ENCODE results near the gene CELF1.

CELF1 gene

DNA sequence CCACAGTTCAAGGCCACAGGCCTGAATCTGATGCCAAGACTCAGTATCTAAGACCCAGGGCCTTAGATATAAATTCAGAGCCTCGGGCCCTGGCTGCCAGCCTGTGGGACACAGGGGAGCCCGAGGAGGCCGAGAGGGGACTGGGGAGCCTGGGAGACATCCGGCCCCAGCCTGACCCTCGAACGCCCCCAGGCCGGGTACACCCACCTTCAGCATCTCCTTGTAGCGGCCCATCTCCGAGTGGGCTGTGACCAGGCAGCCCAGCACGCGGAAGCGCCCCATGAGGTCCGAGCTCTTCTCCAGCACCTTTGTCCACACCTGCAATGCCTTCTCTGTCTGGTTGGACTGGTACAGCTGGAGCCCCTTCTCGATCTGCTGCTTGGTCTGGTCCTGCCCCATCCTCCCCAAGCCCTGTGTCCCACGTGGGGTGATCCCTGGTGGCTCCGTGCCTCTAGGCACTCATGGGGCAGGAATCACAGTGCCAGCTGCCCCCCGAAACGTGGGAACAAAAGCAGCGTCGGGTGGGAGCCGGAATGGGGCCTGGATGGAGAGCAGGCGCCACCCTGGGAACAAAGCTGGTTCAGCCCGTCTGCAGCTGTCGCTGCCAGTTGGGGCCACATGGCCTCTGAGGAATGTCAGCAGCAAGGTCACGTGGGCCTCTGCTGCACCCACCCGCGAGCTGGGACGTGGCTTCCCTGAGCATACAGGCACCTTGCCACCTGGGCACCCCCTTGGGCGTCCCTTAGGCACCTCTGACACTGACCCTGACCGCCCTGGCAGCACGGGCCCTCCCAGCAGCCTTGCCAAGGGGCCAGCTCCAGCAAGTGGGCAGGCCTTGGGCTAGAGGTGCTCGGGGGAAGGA lies 104.1 kb downstream of the CELF1 start, which contains the start of gene RAPSN:
TSS of gene RAPSN (minus strand) at position 571 of the 862 bp plus-strand sequence. CDS start at position 399, 172 bp downstream.
- peaks cover 0 to 3% (median 0%) of the 10 kb centered on the region in 11 experiments; a peak in 1 of 22 replicates for H3K9me3 ChIP-seq (replicated peaks in 1 of 11)
- TF ChIP-seq Cebpa-rat (IDR thresholded peaks at IDR 0.05), result no peak

DNA sequence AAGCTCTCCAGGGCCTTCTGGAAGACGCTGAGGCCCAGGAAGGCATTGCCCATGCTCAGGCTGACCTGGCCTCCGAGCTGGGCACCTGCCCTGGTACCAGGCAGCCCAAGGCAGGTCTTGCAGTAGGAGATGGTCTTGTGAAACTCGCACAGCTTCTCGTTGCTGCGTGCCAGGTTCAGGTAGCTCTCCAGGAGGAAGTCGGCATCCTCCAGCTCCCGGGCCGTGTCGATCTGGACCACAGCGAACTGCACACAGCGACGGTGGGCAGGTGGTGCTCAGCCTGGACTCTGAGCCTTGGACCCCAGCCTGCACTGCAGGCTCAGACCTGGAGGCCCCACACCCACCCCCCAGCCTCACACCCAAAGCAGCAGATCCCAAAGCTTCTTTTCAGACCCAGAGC lies 105.0 kb downstream of the CELF1 start:
- Histone ChIP-seq H4K20me1 (no peaks in the 10 kb centered on the region; a peak in 1 of 22 replicates), H3K4me3 (no peak overlapping the region), H3K4me1 (no peaks in the 10 kb centered on the region), H3K4me2 (no peak overlapping the region), H3K27me3 (no peaks in the 10 kb centered on the region), H3K27ac (no peak overlapping the region), H3K36me3 (no peaks in the 10 kb centered on the region), H3K9me3 (replicated peaks in 1 of 11) (no peaks in the 10 kb centered on the region), H3K9ac (no peak overlapping the region)
- no peak for TF ChIP-seq Cebpa-rat (IDR thresholded peaks at IDR 0.05)

More for the DNA sequence above, 104.1 kb downstream of the CELF1 start, which contains the start of gene RAPSN:
- Histone ChIP-seq H3K36me3 (no peaks in the 10 kb centered on the region; a peak in 1 of 22 replicates), H3K4me3 (no peak within 1 kb of the TSS), H3K9ac (no peak within 1 kb of the TSS; a peak in 1 of 22 replicates), H3K27ac (no peak within 1 kb of the TSS), H3K27me3 (no peaks in the 10 kb centered on the region), H4K20me1 (no peaks in the 10 kb centered on the region), H3K4me2 (no peak within 1 kb of the TSS), H3K4me1 (no peaks in the 10 kb centered on the region)

DNA sequence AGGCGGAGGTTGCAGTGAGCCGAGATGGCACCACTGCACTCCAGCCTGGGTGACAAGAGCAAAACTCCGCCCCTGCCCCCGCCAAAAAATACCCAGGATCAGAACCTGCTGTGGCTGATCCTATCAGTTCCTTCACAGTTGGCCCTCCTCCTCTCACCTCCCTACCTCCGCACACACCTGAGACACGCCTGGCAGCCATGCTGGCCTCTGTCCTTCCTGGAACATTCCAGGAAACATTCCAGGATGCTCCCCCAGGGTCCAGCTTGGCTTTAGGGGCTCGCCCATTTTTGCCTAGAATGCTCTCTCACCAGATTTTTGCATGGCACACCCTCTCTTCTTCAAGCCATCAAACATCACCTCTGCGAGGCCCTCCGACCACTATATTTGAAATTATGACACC lies 106.1 kb downstream of the CELF1 start:
- H3K27me3 ChIP-seq, result no peaks in the 10 kb centered on the region

DNA sequence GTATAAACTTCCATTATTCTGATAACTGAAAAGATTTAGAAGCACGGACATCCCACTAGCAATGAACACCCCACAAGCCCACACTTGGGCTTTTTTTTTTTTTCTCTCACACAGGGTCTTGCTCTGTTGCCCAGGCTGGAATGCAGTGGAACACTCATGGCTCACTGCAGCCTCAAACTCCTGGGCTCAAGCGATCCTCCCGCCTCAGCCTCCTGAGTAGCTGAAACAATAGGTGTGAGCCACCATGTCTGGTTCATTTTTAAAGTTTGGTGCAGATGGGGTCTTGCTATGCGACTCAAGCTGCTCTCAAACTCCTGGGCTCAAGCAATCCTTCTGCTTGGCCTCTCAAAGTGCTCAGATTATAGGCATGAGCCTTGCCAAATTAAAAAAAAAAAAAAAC lies 107.1 kb downstream of the CELF1 start:
- no peak overlapping the region for H3K9ac ChIP-seq
- H3K4me2 ChIP-seq, result no peak overlapping the region
- H4K20me1 ChIP-seq, result no peaks in the 10 kb centered on the region; a peak in 1 of 22 replicates
- H3K4me3 ChIP-seq, result no peak overlapping the region
- no peaks in the 10 kb centered on the region for H3K9me3 ChIP-seq (replicated peaks in 1 of 11)
- no peaks in the 10 kb centered on the region for H3K27me3 ChIP-seq
- no peaks in the 10 kb centered on the region for H3K36me3 ChIP-seq
- TF ChIP-seq Cebpa-rat (IDR thresholded peaks at IDR 0.05), result no peak
- H3K4me1 ChIP-seq, result no peaks in the 10 kb centered on the region
- H3K27ac ChIP-seq, result no peak overlapping the region

More for the DNA sequence above, 106.1 kb downstream of the CELF1 start:
- H4K20me1 ChIP-seq, result no peaks in the 10 kb centered on the region; a peak in 1 of 22 replicates
- no peak overlapping the region for H3K4me2 ChIP-seq
- no peaks in the 10 kb centered on the region for H3K4me1 ChIP-seq
- no peaks in the 10 kb centered on the region for H3K9me3 ChIP-seq (replicated peaks in 1 of 11)
- H3K9ac ChIP-seq, result no peak overlapping the region
- no peak for TF ChIP-seq Cebpa-rat (IDR thresholded peaks at IDR 0.05)
- no peak overlapping the region for H3K27ac ChIP-seq
- H3K36me3 ChIP-seq, result no peaks in the 10 kb centered on the region
- no peak overlapping the region for H3K4me3 ChIP-seq

DNA sequence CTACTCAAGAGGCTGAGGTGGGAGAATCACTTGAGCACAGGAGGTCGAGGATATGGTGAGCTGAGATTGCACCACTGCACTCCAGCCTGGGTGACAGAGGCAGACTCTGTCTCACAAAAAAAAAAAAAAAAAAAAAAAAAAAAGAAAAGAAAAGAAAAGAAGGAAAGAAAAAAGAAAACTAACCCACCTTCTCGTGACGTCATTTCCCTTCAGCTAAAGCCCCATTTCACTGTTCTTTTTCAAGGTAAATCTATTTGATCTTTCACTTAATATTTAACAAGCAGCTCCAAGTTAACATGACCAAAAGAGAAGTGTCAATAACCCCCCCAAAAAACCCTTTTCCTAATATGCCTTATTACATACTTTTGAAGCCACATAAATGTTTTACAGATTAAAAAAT lies 109.1 kb downstream of the CELF1 start:
- no peak overlapping the region for H3K27ac ChIP-seq
- no peaks in the 10 kb centered on the region for H3K36me3 ChIP-seq
- H3K27me3 ChIP-seq, result no peaks in the 10 kb centered on the region
- TF ChIP-seq Cebpa-rat (IDR thresholded peaks at IDR 0.05), result no peak
- no peak overlapping the region for H3K4me2 ChIP-seq
- no peak overlapping the region for H3K9ac ChIP-seq
- no peaks in the 10 kb centered on the region for H3K4me1 ChIP-seq
- H4K20me1 ChIP-seq, result no peaks in the 10 kb centered on the region; a peak in 1 of 22 replicates
- H3K4me3 ChIP-seq, result no peak overlapping the region
- no peaks in the 10 kb centered on the region for H3K9me3 ChIP-seq (replicated peaks in 1 of 11)

DNA sequence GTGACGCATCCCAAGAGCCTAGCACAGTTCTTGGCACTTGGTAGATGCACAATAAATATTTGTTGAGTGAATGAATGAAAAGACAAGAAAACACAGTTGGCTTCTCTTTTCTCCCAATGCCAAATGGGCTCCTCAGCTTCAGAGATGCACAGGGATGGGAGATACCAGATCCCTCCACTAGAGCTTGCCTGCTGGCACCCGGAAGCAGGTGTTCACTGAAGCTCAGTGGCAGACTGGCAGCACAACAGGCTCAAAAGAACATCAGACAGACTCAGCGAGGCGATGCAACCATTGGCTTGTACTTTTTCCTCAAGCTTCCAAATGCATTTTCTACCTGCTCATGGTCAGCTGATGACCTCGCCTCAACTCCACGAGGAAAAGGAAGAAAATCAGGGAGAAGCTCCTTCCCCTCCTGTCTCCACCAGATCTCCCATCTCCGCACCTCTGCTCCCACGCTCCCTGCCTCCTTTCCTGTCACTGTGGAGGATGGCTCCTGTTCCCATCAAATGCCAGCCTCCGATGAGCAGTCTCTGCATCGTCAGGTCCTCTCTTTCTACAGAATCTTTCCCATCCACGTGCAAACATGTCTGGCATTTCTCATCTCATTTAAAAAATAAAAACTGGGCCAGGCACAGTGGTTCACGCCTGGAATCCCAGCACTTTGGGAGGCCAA lies 109.8 kb downstream of the CELF1 start:
- Histone ChIP-seq H3K4me3 (no peak overlapping the region), H3K27me3 (no peaks in the 10 kb centered on the region), H3K4me1 (peaks cover 0 to 3% (median 1%) of the 10 kb centered on the region in 10 experiments; a peak in 14 of 20 replicates), H3K9me3 (replicated peaks in 1 of 11) (no peaks in the 10 kb centered on the region), H3K27ac (no peak overlapping the region), H3K4me2 (no peak overlapping the region), H3K9ac (no peak overlapping the region), H4K20me1 (no peaks in the 10 kb centered on the region; a peak in 1 of 22 replicates), H3K36me3 (no peaks in the 10 kb centered on the region)
- TF ChIP-seq Cebpa-rat (IDR thresholded peaks at IDR 0.05), result no peak

DNA sequence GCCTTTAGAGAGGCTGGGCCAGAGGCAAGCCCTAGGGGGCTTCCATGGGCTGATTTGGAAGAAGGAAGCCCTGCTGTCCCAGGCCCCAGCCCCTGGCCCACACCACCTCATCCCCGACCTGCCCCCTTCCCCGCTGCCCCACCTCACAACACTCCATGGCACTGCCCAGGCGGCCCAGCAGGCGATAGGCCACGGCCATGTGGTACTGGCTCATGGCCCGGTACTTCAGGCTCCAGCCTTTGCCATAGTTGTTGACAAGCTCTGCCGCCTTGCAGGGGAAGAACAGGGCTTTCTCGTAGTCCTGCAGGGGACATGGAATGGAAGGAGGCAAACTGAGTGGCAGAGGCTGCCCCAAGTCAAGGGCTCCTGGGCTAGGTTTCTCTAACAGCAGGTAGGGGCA lies 110.4 kb downstream of the CELF1 start:
- TF ChIP-seq Cebpa-rat (IDR thresholded peaks at IDR 0.05), result no peak
- H3K36me3 ChIP-seq, result no peaks in the 10 kb centered on the region

DNA sequence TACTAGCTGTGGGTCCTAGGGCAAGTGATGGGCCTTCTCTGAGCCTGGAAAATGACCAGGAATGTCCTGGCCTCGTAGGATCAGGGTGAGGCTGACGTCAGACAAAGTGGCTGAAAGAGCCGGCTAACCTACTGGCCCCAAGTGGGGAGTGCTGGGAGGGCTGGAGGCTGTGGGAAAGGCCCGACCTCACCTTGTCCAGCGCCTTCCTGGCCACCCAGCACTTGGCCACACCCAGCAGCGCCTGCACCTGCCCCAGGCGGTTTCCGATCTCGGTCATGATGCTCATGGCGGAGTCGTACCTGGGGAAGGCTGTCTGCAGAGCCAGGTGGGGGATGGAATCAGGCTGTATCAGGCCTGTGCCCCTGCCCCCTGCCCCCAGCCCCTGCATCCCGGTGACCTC lies 111.5 kb downstream of the CELF1 start:
- H3K9me3 ChIP-seq (replicated peaks in 1 of 11), result no peaks in the 10 kb centered on the region
- no peak overlapping the region for H3K27ac ChIP-seq
- no peak for TF ChIP-seq Cebpa-rat (IDR thresholded peaks at IDR 0.05)
- no peak overlapping the region for H3K4me2 ChIP-seq
- no peaks in the 10 kb centered on the region for H3K27me3 ChIP-seq
- no peak overlapping the region for H3K4me3 ChIP-seq
- no peaks in the 10 kb centered on the region; a peak in 1 of 22 replicates for H4K20me1 ChIP-seq
- no peak overlapping the region for H3K9ac ChIP-seq
- H3K4me1 ChIP-seq, result peaks cover 5 to 13% (median 11%) of the 10 kb centered on the region in 10 experiments; a peak in 16 of 20 replicates
- no peaks in the 10 kb centered on the region for H3K36me3 ChIP-seq

More for the DNA sequence above, 110.4 kb downstream of the CELF1 start:
- no peaks in the 10 kb centered on the region for H3K27me3 ChIP-seq
- H3K4me3 ChIP-seq, result no peak overlapping the region
- peaks cover 5 to 9% (median 8%) of the 10 kb centered on the region in 10 experiments; a peak in 16 of 20 replicates for H3K4me1 ChIP-seq
- H3K9ac ChIP-seq, result no peak overlapping the region
- H3K27ac ChIP-seq, result no peak overlapping the region
- H4K20me1 ChIP-seq, result no peaks in the 10 kb centered on the region; a peak in 1 of 22 replicates
- H3K4me2 ChIP-seq, result no peak overlapping the region
- H3K9me3 ChIP-seq (replicated peaks in 1 of 11), result no peaks in the 10 kb centered on the region

DNA sequence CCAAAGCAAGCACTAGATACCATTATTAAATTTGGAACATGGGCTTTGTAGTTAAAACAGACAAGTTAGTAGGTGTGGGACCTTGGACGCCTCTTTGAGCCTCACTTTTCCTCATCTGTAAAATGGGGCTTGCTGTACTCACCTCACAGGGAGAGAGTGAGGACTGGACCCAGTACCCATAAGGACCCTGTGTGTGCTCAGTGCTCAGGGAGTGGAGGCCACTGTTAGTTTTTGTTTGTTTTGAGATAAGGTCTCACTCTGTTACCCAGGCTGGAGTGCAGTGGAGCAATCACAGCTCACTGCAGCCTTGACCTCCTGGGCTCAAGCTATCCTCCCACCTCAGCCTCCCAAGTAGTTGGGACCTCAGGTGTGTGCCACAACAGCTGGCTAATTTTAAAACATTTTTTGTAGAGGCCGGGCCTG lies 112.9 kb downstream of the CELF1 start:
- H3K9ac ChIP-seq, result no peak overlapping the region
- no peaks in the 10 kb centered on the region for H3K9me3 ChIP-seq (replicated peaks in 1 of 11)
- no peaks in the 10 kb centered on the region for H3K36me3 ChIP-seq
- H3K27ac ChIP-seq, result no peak overlapping the region
- no peak overlapping the region for H3K4me3 ChIP-seq
- H3K4me2 ChIP-seq, result no peak overlapping the region
- H4K20me1 ChIP-seq, result no peaks in the 10 kb centered on the region; a peak in 1 of 22 replicates
- H3K27me3 ChIP-seq, result no peaks in the 10 kb centered on the region
- H3K4me1 ChIP-seq, result peaks cover 5 to 13% (median 11%) of the 10 kb centered on the region in 10 experiments; a peak in 16 of 20 replicates
- no peak for TF ChIP-seq Cebpa-rat (IDR thresholded peaks at IDR 0.05)

All from BLaER1 treated with 17β-estradiol and CSF1 and Interleukin-3, amounts not matched to agents 10 nM and 100 nM (cell line).